PFSK-1 (cell line): Measurements from ENCODE around the gene IFITM2.

Experiments
- FOXP2 ChIP-seq: optimal IDR thresholded peaks from 2 replicates; pipeline ENCODE3; 2011; ENCODE audit warnings: borderline replicate concordance, control low read depth, inconsistent platforms; ENCODE audit not compliant: insufficient read depth; ENCODE audit errors: extremely low read length, extremely low read depth
- POLR2AphosphoS5 ChIP-seq: IDR thresholded peaks from 2 replicates; pipeline ENCODE4 v1.6.1; 2012; ENCODE audit warnings: low read depth, mild to moderate bottlenecking, control low read depth, low read length, moderate library complexity
- SIN3A ChIP-seq: IDR thresholded peaks from 2 replicates; pipeline ENCODE4 v1.6.1; 2012; ENCODE audit warnings: mild to moderate bottlenecking, low read length, moderate library complexity, borderline replicate concordance; ENCODE audit not compliant: insufficient read depth
- TAF1 ChIP-seq: IDR thresholded peaks from 2 replicates; pipeline ENCODE4 v1.6.1; 2012; ENCODE audit warnings: low read length, control low read depth, borderline replicate concordance; ENCODE audit not compliant: insufficient read depth
- TF ChIP-seq, protein P1 (sequence below), 2 experiments: IDR thresholded peaks; 2 replicates each; pipeline versions ENCODE4 v1.6.1 to v1.8.0; 2011 to 2012; ENCODE audit warnings: low read depth in 2 of 2, low read length in 2 of 2, control low read depth in 1 of 2, inconsistent platforms in 1 of 2, mild to moderate bottlenecking in 1 of 2, moderate library complexity in 1 of 2; ENCODE audit not compliant: insufficient read depth in 1 of 2

Gene IFITM2

DNA sequence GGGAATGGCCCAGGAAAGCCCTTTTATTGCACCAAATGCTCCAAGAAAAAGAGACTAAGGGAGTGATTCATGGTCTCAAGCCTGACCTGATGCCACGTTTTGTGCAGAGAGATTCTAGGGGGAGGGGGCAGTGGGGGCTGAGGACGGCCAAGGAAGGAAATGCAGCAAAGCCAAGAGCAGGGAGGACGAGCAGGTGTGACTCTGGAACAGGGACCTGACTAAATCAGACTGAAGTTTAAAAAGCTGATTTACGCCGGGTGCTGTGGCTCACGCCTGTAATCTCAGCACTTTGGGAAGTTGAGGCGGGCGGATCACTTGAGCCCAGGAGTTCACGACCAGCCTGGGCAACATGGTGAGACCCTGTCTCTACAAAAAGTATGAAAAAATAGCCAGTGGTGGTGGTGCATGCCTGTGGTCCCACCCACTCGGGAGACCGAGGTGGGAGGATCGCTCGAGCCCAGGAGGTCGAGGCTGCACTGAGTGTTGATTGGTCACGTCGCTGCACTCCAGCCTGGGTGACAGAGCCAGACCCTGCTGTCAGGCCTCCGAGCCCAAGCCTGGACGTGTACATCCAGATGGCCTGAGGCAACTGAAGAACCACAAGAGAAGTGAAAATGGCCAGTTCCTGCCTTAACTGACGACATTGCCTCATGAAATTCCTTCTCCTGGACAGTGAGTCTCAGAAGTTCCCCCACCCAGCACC is 23.9 kb downstream of the IFITM2 start:
- no peak for TF ChIP-seq SIN3A
- TF ChIP-seq, protein P1, sequence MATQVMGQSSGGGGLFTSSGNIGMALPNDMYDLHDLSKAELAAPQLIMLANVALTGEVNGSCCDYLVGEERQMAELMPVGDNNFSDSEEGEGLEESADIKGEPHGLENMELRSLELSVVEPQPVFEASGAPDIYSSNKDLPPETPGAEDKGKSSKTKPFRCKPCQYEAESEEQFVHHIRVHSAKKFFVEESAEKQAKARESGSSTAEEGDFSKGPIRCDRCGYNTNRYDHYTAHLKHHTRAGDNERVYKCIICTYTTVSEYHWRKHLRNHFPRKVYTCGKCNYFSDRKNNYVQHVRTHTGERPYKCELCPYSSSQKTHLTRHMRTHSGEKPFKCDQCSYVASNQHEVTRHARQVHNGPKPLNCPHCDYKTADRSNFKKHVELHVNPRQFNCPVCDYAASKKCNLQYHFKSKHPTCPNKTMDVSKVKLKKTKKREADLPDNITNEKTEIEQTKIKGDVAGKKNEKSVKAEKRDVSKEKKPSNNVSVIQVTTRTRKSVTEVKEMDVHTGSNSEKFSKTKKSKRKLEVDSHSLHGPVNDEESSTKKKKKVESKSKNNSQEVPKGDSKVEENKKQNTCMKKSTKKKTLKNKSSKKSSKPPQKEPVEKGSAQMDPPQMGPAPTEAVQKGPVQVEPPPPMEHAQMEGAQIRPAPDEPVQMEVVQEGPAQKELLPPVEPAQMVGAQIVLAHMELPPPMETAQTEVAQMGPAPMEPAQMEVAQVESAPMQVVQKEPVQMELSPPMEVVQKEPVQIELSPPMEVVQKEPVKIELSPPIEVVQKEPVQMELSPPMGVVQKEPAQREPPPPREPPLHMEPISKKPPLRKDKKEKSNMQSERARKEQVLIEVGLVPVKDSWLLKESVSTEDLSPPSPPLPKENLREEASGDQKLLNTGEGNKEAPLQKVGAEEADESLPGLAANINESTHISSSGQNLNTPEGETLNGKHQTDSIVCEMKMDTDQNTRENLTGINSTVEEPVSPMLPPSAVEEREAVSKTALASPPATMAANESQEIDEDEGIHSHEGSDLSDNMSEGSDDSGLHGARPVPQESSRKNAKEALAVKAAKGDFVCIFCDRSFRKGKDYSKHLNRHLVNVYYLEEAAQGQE (IDR thresholded peaks at IDR 0.05; ENCODE audit: insufficient read depth in 1 of 2, low read depth in 2 of 2, low read length in 2 of 2), result no peak
- no peak for TF ChIP-seq POLR2AphosphoS5
- TF ChIP-seq FOXP2, result no peak
- no peak for TF ChIP-seq TAF1

DNA sequence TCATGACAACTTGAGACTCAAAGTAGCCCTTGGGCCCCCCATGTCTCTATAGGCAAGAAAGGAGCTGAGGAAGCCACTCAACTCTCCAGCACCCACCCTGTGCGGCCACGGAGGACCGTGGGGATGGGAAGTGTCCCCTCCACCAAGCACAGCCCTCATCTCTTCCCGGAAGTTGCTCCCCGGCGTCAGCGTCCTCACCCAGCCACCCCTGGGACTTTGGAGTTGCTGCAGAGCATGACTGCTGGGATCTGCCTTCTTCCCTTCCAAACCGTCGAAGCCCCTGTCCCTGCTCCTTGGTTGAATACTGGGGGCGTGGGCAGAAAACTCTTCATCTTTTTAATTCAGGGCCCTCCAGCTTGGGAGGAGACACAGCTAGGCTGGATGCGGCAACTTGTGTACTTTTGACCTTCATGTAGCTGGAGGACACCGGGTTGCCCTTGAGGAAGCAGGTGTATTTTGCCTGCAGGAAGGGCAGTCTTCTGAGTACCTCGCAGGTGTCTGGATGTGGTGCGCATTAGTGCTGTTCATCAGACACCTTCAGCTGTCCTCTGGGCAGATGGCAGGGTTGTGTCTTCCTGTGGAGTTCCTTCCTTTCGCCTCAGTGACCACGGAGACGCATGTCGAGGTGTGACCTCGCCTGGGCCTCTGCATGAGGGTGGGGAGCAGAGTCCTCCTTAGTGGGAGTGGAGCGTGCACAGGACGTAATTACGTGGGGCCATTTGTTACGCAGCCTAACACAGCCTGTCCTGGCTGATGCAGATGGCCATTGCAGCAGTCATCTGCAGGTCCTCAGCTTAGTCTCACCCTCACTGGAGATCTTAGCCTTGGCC is 25.2 kb downstream of the IFITM2 start:
- TF ChIP-seq, protein P1 (IDR thresholded peaks at IDR 0.05; ENCODE audit: insufficient read depth in 1 of 2, low read depth in 2 of 2, low read length in 2 of 2), result no peak
- no peak for TF ChIP-seq SIN3A
- no peak for TF ChIP-seq POLR2AphosphoS5
- no peak for TF ChIP-seq FOXP2
- no peak for TF ChIP-seq TAF1

DNA sequence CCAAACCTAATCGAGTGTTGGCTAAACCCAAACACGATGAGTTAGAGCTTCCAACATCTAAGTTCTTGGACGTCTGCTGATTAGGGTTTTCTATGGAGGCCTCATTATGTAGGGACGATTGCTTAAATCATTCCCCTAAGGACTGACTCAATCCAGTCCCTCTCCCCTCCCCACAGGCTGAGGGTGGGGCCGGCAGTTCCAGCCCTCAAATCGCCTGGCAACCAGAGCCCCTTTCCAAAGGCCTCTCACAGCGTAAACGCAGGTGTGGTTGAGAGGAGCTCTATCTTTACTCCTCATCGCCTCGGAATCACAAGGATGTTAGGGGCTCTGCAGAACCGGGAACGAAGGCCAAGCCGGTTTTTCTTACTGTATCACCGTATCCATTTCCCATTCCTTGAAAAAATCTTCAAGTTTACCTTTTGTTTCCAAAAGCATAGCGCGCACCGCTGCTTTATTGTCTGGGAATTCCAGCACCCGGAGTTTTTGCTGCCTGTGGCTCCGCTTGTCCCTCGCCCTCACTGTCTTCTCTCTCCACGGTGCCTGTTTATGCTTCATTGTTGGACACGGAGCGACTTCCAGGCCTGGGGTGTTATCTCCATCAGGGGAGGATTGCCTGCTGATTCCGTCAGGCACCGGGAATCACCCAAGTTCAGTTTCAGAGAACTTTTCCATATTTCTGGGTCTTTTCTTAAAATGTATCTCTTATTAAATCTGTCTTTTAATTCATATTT is 26.8 kb downstream of the IFITM2 start:
- TF ChIP-seq POLR2AphosphoS5 (no peak), SIN3A (no peak), FOXP2 (no peak), TAF1 (no peak)
- TF ChIP-seq, protein P1 (IDR thresholded peaks at IDR 0.05; ENCODE audit: insufficient read depth in 1 of 2, low read depth in 2 of 2, low read length in 2 of 2), result no peak

DNA sequence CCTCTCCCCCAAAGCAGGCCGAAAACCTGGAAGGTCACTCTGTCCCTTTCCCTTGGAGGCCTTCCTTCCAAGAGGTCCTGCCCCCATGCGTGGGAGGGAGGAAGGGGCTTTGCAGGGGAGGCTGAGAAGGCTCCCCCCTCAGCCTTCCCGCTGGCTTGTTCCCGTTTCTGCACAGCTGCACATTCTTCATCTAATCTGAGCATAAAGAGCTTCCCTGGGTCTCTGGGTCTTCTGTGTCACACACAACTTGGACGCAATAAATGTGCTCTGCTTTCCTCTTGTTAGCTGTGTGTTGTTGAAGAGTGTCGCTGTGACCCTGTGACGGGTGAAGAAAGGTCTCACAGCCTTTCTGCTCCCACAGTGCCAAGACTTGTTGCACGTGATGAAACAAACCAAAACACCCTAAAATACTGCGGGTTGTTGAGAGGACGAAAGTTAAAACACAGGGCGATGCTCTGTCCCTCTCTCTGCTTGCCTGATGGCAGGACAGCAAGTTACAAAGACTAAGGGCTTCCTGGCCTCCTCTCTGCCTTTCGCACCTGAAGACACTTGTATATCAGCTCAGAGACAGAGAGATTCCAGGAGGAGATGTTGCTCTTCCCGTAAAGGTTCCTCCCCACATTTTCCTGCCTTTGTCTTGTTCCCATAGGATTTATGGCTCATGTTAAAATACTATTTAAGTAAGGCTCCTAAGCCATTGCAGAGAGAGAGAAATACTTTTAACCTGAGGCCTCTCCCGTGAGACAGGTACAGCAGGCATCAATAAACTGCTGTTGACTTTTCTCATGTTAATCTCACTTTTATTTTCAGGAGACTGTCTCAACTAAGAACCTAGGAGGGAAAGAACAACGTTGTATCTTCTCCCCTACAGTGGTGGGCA is 28.4 kb downstream of the IFITM2 start:
- TF ChIP-seq FOXP2 (no peak), POLR2AphosphoS5 (no peak), SIN3A (no peak)
- TF ChIP-seq, protein P1 (IDR thresholded peaks at IDR 0.05; ENCODE audit: insufficient read depth in 1 of 2, low read depth in 2 of 2, low read length in 2 of 2), result no peak
